ENCODE results near the gene EMC1. TPM values are rescaled to one million over a fixed set of nuclear protein-coding genes. Genes with fewer than 3 reads are reported as not detected.

EMC1 gene
- polyA plus RNA-seq, 1 of the 3 experiments (the other 2 are of a cell fraction), result 87.6 TPM

DNA sequence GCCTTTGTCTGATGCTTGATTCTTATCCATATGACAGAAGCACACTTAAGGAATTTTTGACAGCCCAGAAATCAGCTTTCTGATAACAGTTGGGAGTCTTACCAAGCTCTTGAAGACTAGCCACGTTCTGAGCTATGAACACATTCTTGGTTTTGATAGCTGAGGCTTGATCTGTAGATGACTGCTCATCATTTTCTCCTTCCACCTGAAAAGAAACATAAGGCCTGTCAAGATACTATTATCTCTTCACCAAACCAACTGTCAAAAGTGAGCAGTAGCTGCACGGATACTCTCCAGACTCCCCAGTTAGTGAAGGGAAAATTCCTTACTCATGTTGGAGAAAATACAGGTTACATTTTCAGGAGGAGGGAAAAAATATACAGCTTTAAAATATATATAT is 53.5 kb downstream of the EMC1 start (continued):
- TF ChIP-seq NFIC (IDR thresholded peaks at IDR 0.05; ENCODE audit: borderline replicate concordance), result no peak
- no peak for TF ChIP-seq CHD2 (IDR thresholded peaks at IDR 0.05; ENCODE audit: low read length, partially characterized antibody)

- Histone ChIP-seq H3K79me2 (ENCODE audit: insufficient read depth) (peaks cover 71% of the 10 kb centered on the region), H2AFZ (ENCODE audit: low read depth) (no peak overlapping the region), H4K20me1 (ENCODE audit: insufficient read depth) (peaks cover 36% of the 10 kb centered on the region), H3K4me3 (ENCODE audit: low read depth in 2 of 2, low read length in 1 of 2) (no peak overlapping the region), H3K9me2 (no peaks in the 10 kb centered on the region), H3K27me3 (ENCODE audit: insufficient read depth) (no peaks in the 10 kb centered on the region), H3K4me2 (no peak overlapping the region), H3K4me1 (ENCODE audit: control insufficient read depth in 1 of 2, insufficient read depth in 2 of 2, low read depth in 1 of 2, low read length in 1 of 2) (no peaks in the 10 kb centered on the region), H3K27ac (ENCODE audit: low read depth in 2 of 2, low read length in 1 of 2) (no peak overlapping the region), H3F3A (replicated peaks; ENCODE audit: insufficient read depth) (peaks cover 14% of the 10 kb centered on the region), H3K9ac (no peak overlapping the region), H3K36me3 (replicated peaks in 1 of 2; ENCODE audit: control insufficient read depth in 1 of 2, insufficient read depth in 2 of 2, low read length in 1 of 2) (peaks cover 69 to 75% of the 10 kb centered on the region in 2 experiments), H3K9me3 (no peaks in the 10 kb centered on the region)
- ChIA-PET POLR2A (no interaction called here), CTCF (interaction anchor here (1.4 to 1.5 kb wide), 2 partner anchors 11 to 13 kb away, joined by 3 to 6 read pairs; no protein-coding TSS in a partner anchor)
- TF ChIP-seq NFIC (IDR thresholded peaks at IDR 0.05; ENCODE audit: borderline replicate concordance), result no peak
- TF ChIP-seq RCOR1 (IDR thresholded peaks at IDR 0.05; ENCODE audit: low read length), result no peak
- TF ChIP-seq TEAD4 (IDR thresholded peaks at IDR 0.05; ENCODE audit: borderline replicate concordance, insufficient read depth), result no peak
- no peak for TF ChIP-seq RXRA (IDR thresholded peaks at IDR 0.05; ENCODE audit: borderline replicate concordance, low read depth)
- no peak for TF ChIP-seq FOSL2 (IDR thresholded peaks at IDR 0.05; ENCODE audit: borderline replicate concordance, low read depth)
- TF ChIP-seq, protein P1, sequence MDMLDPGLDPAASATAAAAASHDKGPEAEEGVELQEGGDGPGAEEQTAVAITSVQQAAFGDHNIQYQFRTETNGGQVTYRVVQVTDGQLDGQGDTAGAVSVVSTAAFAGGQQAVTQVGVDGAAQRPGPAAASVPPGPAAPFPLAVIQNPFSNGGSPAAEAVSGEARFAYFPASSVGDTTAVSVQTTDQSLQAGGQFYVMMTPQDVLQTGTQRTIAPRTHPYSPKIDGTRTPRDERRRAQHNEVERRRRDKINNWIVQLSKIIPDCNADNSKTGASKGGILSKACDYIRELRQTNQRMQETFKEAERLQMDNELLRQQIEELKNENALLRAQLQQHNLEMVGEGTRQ (IDR thresholded peaks at IDR 0.05; ENCODE audit: borderline replicate concordance, low read depth, low read length), result no peak
- TF ChIP-seq RFX5 (IDR thresholded peaks at IDR 0.05; ENCODE audit: low read length), result no peak
- no peak for TF ChIP-seq CHD2 (IDR thresholded peaks at IDR 0.05; ENCODE audit: low read length, partially characterized antibody)
- TF ChIP-seq RAD21 (IDR thresholded peaks at IDR 0.05; ENCODE audit: low read length), result no peak
- no peak for TF ChIP-seq GATA2 (CRISPR knock-in tag; IDR thresholded peaks at IDR 0.05)
- TF ChIP-seq MAX (IDR thresholded peaks at IDR 0.05; ENCODE audit: low read depth), result no peak
- TF ChIP-seq MXI1 (IDR thresholded peaks at IDR 0.05; ENCODE audit: low read depth, low read length), result no peak
- TF ChIP-seq YY1 (IDR thresholded peaks at IDR 0.05; ENCODE audit: low read depth), result no peak
- no peak for TF ChIP-seq GABPA (IDR thresholded peaks at IDR 0.05; ENCODE audit: low read depth)
- 90% methylated on average over 3 of the region's 3 CpGs for WGBS (ENCODE audit: low lambda C conversion rate)
- no peak for DNase-seq
Observed at GRCh38 chr1:19196331-19196730, 55.0 kb downstream of the EMC1 start.

DNA sequence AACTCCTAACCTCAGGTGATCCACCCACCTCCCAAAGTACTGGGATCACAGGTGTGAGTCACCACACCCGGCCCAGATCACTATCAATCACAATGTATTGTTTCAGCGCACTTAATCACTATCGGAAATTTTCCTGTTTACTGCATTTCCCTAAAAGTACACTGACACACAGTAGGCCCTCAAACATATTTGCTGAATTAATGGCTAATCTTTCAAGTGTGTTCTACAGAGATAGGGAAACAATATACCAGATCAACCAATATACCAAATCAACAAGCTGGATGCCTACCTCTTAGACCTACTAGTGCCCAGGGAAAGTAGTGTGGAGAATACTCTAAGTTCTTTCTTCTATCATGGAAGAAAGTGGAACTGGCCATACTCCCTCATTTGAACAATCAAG is 58.3 kb downstream of the EMC1 start:
- POLR2A ChIA-PET, result no interaction called here
- Histone ChIP-seq H3K36me3 (replicated peaks in 1 of 2; ENCODE audit: control insufficient read depth in 1 of 2, insufficient read depth in 2 of 2, low read length in 1 of 2) (peaks cover 67 to 79% of the 10 kb centered on the region in 2 experiments), H3K27ac (ENCODE audit: low read depth in 2 of 2, low read length in 1 of 2) (no peak overlapping the region), H3K4me1 (ENCODE audit: control insufficient read depth in 1 of 2, insufficient read depth in 2 of 2, low read depth in 1 of 2, low read length in 1 of 2) (no peaks in the 10 kb centered on the region), H3K9me3 (no peaks in the 10 kb centered on the region), H3K27me3 (ENCODE audit: insufficient read depth) (no peaks in the 10 kb centered on the region), H3K9me2 (no peaks in the 10 kb centered on the region), H2AFZ (ENCODE audit: low read depth) (no peak overlapping the region), H3K9ac (no peak overlapping the region), H3K4me3 (ENCODE audit: low read depth in 2 of 2, low read length in 1 of 2) (no peak overlapping the region), H3K79me2 (ENCODE audit: insufficient read depth) (peaks cover 68% of the 10 kb centered on the region), H4K20me1 (ENCODE audit: insufficient read depth) (peaks cover 9% of the 10 kb centered on the region; the same call in 1 of the 2 replicates), H3K4me2 (no peak overlapping the region), H3F3A (replicated peaks; ENCODE audit: insufficient read depth) (peaks cover 10% of the 10 kb centered on the region)
- CTCF ChIA-PET, result interaction anchor here (1.8 to 2.2 kb wide), 2 partner anchors 14 to 47 kb away, joined by 6 to 9 read pairs; no protein-coding TSS in a partner anchor
- no peak for DNase-seq
- WGBS (ENCODE audit: low lambda C conversion rate), result 88% methylated on average over 3 of the region's 3 CpGs
- TF ChIP-seq, protein P2, sequence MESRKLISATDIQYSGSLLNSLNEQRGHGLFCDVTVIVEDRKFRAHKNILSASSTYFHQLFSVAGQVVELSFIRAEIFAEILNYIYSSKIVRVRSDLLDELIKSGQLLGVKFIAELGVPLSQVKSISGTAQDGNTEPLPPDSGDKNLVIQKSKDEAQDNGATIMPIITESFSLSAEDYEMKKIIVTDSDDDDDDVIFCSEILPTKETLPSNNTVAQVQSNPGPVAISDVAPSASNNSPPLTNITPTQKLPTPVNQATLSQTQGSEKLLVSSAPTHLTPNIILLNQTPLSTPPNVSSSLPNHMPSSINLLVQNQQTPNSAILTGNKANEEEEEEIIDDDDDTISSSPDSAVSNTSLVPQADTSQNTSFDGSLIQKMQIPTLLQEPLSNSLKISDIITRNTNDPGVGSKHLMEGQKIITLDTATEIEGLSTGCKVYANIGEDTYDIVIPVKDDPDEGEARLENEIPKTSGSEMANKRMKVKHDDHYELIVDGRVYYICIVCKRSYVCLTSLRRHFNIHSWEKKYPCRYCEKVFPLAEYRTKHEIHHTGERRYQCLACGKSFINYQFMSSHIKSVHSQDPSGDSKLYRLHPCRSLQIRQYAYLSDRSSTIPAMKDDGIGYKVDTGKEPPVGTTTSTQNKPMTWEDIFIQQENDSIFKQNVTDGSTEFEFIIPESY (IDR thresholded peaks at IDR 0.05; ENCODE audit: borderline replicate concordance, low read depth), result no peak
- TF ChIP-seq TAF1 (IDR thresholded peaks at IDR 0.05; ENCODE audit: borderline replicate concordance, low read depth, low read length) (no peak), EP300 (IDR thresholded peaks at IDR 0.05; ENCODE audit: borderline replicate concordance in 1 of 2, low read depth in 1 of 2, low read length in 1 of 2) (no peak), EZH2phosphoT487 (IDR thresholded peaks at IDR 0.05; ENCODE audit: borderline replicate concordance, low read depth) (no peak), REST (IDR thresholded peaks at IDR 0.05; ENCODE audit: low read depth, low read length) (no peak), ELF1 (IDR thresholded peaks at IDR 0.05) (no peak), MXI1 (IDR thresholded peaks at IDR 0.05; ENCODE audit: low read depth, low read length) (no peak), MEF2A (IDR thresholded peaks at IDR 0.05; ENCODE audit: borderline replicate concordance, low read depth) (no peak)

Data from SK-N-SH (cell line).